K562 (cell line): ENCODE results near the gene SCN8A. TPM values are rescaled to one million over a fixed set of nuclear protein-coding genes. Genes with fewer than 3 reads are reported as not detected.

Experiments
- ATAC-seq: fragments of 200-7000 bp; cut with Tn5 transposase; 3 replicates; pipeline ENCODE4 v1.9.1; 2020; ENCODE audit warnings: moderate library complexity
- BruUV-seq: library from RNA; stranded (reverse); fragments of 400-500 nt; replicated peaks from 2 replicates; lab custom pipeline; 2021; lab: Mats Ljungman, UMichigan
- CTCF ChIA-PET: fragments of 300-600 bp; formaldehyde crosslinking; extraction: SDS; loops from one replicate; lab custom pipeline; 2021; ENCODE audit warnings: low intra/inter-chr PET ratio; lab: Yijun Ruan, JAX
- POLR2A ChIA-PET: fragments of 300-600, 350-650 bp; sonication (Branson Sonifier 250); formaldehyde crosslinking; extraction: SDS; loops from one replicate; lab custom pipeline; 2021; ENCODE audit warnings: antibody characterized with exemption, inconsistent platforms; lab: Yijun Ruan, JAX
- DNase-seq, 4 experiments: peaks; one replicate each; pipeline versions ENCODE4 v3.0.0 to v3.0.0-alpha.2; 2011 to 2018; ENCODE audit warnings: low spot score in 3 of 4, mixed read lengths in 3 of 4; ENCODE audit errors: extremely low read depth in 1 of 4
- FAIRE-seq: peaks from 2 replicates; lab custom pipeline; 2011; peaks lifted over from hg19 to GRCh38; lab: Jason Lieb, UNC
- H2AFZ ChIP-seq: 2 replicates; pipeline ENCODE4 v1.6.0; 2011; ENCODE audit warnings: low read depth, low read length, control low read depth, inconsistent platforms
- H3K27ac ChIP-seq: fragments of 200-600 bp; 3 replicates; pipeline ENCODE4 v1.8.0; 2011; ENCODE audit warnings: low read depth, mild to moderate bottlenecking, control low read depth, inconsistent platforms, low read length, moderate library complexity, mixed read lengths; ENCODE audit errors: extremely low read depth
- H3K27me3 ChIP-seq, 2 experiments: fragments of 300-600 bp in 1 of 2; 2 replicates in 1 of 2; 3 replicates in 1 of 2; pipeline versions ENCODE4 v1.6.0 to v1.8.0; 2011; ENCODE audit warnings: inconsistent platforms in 2 of 2, low read length in 2 of 2, mild to moderate bottlenecking in 1 of 2, mixed read lengths in 1 of 2, moderate library complexity in 1 of 2; ENCODE audit not compliant: control insufficient read depth in 2 of 2, insufficient read depth in 2 of 2
- H3K36me3 ChIP-seq: fragments of 300-600 bp; 3 replicates; pipeline ENCODE4 v1.8.0; 2011; ENCODE audit warnings: mild to moderate bottlenecking, low read length, inconsistent platforms; ENCODE audit not compliant: control insufficient read depth, insufficient read depth
- H3K4me1 ChIP-seq, 2 experiments: fragments of 200-600 bp in 1 of 2; replicated peaks in 1 of 2; 2 replicates in 1 of 2; 3 replicates in 1 of 2; pipeline versions ENCODE4 v1.5.1 to v1.8.0; 2011; ENCODE audit warnings: inconsistent platforms in 2 of 2, low read length in 2 of 2, mild to moderate bottlenecking in 1 of 2, mixed read lengths in 1 of 2, moderate library complexity in 1 of 2; ENCODE audit not compliant: control insufficient read depth in 2 of 2, insufficient read depth in 2 of 2
- H3K4me2 ChIP-seq: 2 replicates; pipeline ENCODE4 v1.6.1; 2011; ENCODE audit warnings: low read length, control low read depth, inconsistent platforms, mixed read lengths; ENCODE audit not compliant: insufficient read depth
- H3K4me3 ChIP-seq: fragments of 200-600 bp; sonication (generic), shearing (Covaris generic); 2 replicates; pipeline ENCODE4 v1.5.1; 2016; ENCODE audit warnings: control low read depth, inconsistent platforms
- H3K79me2 ChIP-seq: fragments of 200-600 bp; 3 replicates; pipeline ENCODE4 v1.8.0; 2011; ENCODE audit warnings: low read length, inconsistent platforms; ENCODE audit not compliant: control insufficient read depth, insufficient read depth
- H3K9ac ChIP-seq, 2 experiments: 2 replicates each; pipeline versions ENCODE4 v1.6.0 to v1.6.1; 2011; ENCODE audit warnings: low read depth in 2 of 2, low read length in 2 of 2, control low read depth in 1 of 2, inconsistent platforms in 1 of 2, mild to moderate bottlenecking in 1 of 2, mixed read lengths in 1 of 2; ENCODE audit not compliant: insufficient read depth in 1 of 2
- H3K9me1 ChIP-seq: one replicate; pipeline ENCODE4 v1.6.0; 2011; ENCODE audit warnings: inconsistent platforms, mild to moderate bottlenecking, low read length, moderate library complexity; ENCODE audit not compliant: control insufficient read depth, insufficient read depth
- H3K9me3 ChIP-seq: replicated peaks from 2 replicates; pipeline ENCODE4 v1.5.1; 2011; ENCODE audit warnings: low read depth, low read length, inconsistent platforms; ENCODE audit not compliant: control insufficient read depth, insufficient read depth
- H4K20me1 ChIP-seq: replicated peaks from 2 replicates; pipeline ENCODE4 v1.6.1; 2011; ENCODE audit warnings: low read length, inconsistent platforms, mixed read lengths; ENCODE audit not compliant: control insufficient read depth, insufficient read depth
- CBX1 ChIP-seq: sonication (generic); IDR thresholded peaks from 2 replicates; pipeline ENCODE4 v1.6.1; 2016; ENCODE audit warnings: antibody characterized with exemption, low read depth, mild to moderate bottlenecking
- MYBL2 ChIP-seq, 2 experiments: fragments of 450-650 bp in 1 of 2; sonication (generic) in 1 of 2; formaldehyde crosslinking in 1 of 2; IDR thresholded peaks; 2 replicates each; pipeline versions ENCODE4 v1.6.1 to v1.8.1; 2017 to 2022; ENCODE audit warnings: borderline replicate concordance in 1 of 2, inconsistent platforms in 1 of 2, low read depth in 1 of 2, mild to moderate bottlenecking in 1 of 2, missing genetic modification reagents in 1 of 2, moderate library complexity in 1 of 2
- NFIC ChIP-seq: fragments of 450-650 bp; IDR thresholded peaks from 2 replicates; pipeline ENCODE4 v1.6.1; 2017; ENCODE audit warnings: mild to moderate bottlenecking, inconsistent platforms
- WGBS: fragments of 100-300 bp; shearing (Covaris generic); methylation state at CpG from one replicate; pipeline ENCODE4 v1.1.6; 2016; ENCODE audit warnings: low coverage, mixed read lengths; ENCODE audit not compliant: insufficient coverage; ENCODE audit errors: missing lambda C conversion rate; 5-methylcytosine and 5-hydroxymethylcytosine counted together
- in situ Hi-C: fragments of 300-500 bp; cut with MboI; formaldehyde crosslinking; loops from 4 replicates; pipeline ENCODE4 v1.15.0; 2018; ENCODE audit warnings: inconsistent platforms, mixed read lengths
- intact Hi-C: fragments of 100-400 bp; cut with micrococcal nuclease; formaldehyde crosslinking; loops from 2 replicates; pipeline ENCODE4 v1.14.2; 2022
- polyA plus RNA-seq, 8 experiments: library from polyadenylated mRNA; depleted of rRNA in 4 of 8; stranded (reverse) in 5 of 8; unstranded in 3 of 8; fragments of >200 nt; fragmentation: Nextera tagmentation in 2 of 8; fragmentation: Illumina TruSeq in 1 of 8; extraction: Ambion mirVana in 2 of 8; extraction: Trizol in 1 of 8; gene quantifications; 2 replicates each; pipeline versions ENCODE4 v1.2.1 to v1.2.3, GENCODE V29; 2011 to 2014; ENCODE audit warnings: inconsistent platforms in 1 of 8, missing spikeins in 1 of 8
- total RNA-seq, 7 experiments: library from RNA; depleted of rRNA in 6 of 7; stranded (reverse); fragments of >200 nt in 6 of 7; fragmentation: Illumina TruSeq in 2 of 7; extraction: Trizol in 2 of 7; gene quantifications; 2 replicates each; pipeline versions ENCODE4 v1.2.1 to v1.2.3, GENCODE V29; 2011 to 2021; ENCODE audit warnings: low replicate concordance in 1 of 7
- TF ChIP-seq, protein P1 (sequence below): fragments of 450-650 bp; conservative IDR thresholded peaks from 2 replicates; pipeline ENCODE4 v1.6.1; 2016; ENCODE audit warnings: missing genetic modification characterization, low read depth, mild to moderate bottlenecking, missing compliant biosample characterization, moderate library complexity

SCN8A gene
- total and polyA plus RNA-seq, 9 of the 15 experiments (the other 6 are each of a cell fraction or from before 2014, with no cell fraction given), result 0.03 to 0.29 (median 0.15) TPM; not detected in 1

DNA sequence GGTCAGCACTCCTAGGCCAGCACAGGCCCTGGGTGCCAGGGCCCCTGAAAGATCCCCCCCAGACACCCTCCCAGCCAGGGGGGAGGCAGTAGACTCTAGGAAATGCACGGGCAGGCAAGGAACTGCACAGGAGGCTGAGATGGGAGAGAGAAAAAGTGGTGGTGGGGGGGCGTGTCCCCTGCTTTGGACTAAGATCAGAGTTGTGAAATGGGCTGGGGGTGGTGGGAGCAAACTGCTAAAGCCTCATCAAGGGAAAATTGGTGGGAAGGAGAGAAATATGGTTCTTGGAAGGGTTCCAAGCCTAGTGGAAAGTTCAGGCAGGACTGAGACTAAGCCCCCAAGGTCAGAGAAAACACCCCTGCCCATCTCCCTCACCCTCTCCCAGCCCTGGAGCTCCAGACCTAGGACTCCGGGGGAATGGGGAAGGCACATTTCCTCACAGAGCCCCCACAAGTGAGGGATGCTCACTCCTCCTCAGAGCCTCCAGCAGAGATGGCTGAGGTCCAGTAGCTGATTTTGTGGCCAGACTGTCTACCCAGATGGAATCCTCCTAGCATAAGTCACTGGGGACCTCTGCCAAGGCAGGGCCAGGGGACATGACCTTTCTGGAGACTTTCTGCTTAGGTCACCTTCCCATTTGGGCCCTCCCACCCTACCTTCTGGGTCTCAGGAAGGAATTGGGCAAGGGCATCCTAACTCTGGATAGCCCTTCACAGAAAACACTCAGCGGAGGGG, 227.7 kb downstream of the SCN8A start:
- Histone ChIP-seq H3K79me2 (no peaks in the 10 kb centered on the region), H3K4me3 (no peak overlapping the region), H2AFZ (no peak overlapping the region), H3K9me3 (no peaks in the 10 kb centered on the region), H3K36me3 (no peaks in the 10 kb centered on the region), H4K20me1 (no peaks in the 10 kb centered on the region), H3K4me2 (no peak overlapping the region), H3K27me3 (peaks cover 17 to 76% of the 10 kb centered on the region in 2 experiments; a peak in 4 of 5 replicates), H3K27ac (no peak overlapping the region), H3K9me1 (no peaks in the 10 kb centered on the region), H3K9ac (no peak overlapping the region), H3K4me1 (peaks cover 0 to 32% of the 10 kb centered on the region in 2 experiments; a peak in 2 of 5 replicates)
- ChIA-PET POLR2A (no interaction called here), CTCF (interaction anchor here (0.7 kb wide), 1 partner anchor 403 kb away, joined by 3 read pairs; no protein-coding TSS in a partner anchor)
- TF ChIP-seq MYBL2 (IDR thresholded peaks at IDR 0.05; ENCODE audit: low read depth) (no peak), MYBL2 (CRISPR knock-in tag; IDR thresholded peaks at IDR 0.05; ENCODE audit: borderline replicate concordance) (no peak), CBX1 (no peak), NFIC (peak; percentile 42; the same call in 1 of the 2 replicates)
- TF ChIP-seq, protein P1, sequence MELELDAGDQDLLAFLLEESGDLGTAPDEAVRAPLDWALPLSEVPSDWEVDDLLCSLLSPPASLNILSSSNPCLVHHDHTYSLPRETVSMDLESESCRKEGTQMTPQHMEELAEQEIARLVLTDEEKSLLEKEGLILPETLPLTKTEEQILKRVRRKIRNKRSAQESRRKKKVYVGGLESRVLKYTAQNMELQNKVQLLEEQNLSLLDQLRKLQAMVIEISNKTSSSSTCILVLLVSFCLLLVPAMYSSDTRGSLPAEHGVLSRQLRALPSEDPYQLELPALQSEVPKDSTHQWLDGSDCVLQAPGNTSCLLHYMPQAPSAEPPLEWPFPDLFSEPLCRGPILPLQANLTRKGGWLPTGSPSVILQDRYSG, result no peak
- FAIRE-seq (no peak), DNase-seq (no peak), ATAC-seq (no peak)
- in situ Hi-C loops, result no loop called here
- intact Hi-C loops, result no loop called here
- BruUV-seq, result no TSS peak
- 0% methylated on average over 4 of the region's 4 CpGs for WGBS
